Stimulated activated CD4-positive, alpha-beta T cell treated with anti-CD3 and anti-CD28 coated beads, Interleukin-2, amount 100 ng/mL, for 4 hours (primary cell): ENCODE measurements around the gene DDHD1.
"Not testable (repeated sequence)": the region's sequence is repeated elsewhere in the genome, so short reads cannot be mapped to it uniquely, and the experiment has no call there.

ENCODE experiments used
- DNase-seq: peaks from one replicate; pipeline ENCODE4 v3.0.0-alpha.2; 2020; ENCODE audit warnings: low read depth

The DDHD1 gene

GRCh38 chr14:53152184-53152886 lies 788 bp downstream of the DDHD1 start:
- peak; percentile 49 for DNase-seq

- DNase-seq: peak; percentile 5
Measured at GRCh38 chr14:53151523-53152183, 1.5 kb downstream of the DDHD1 start.

GRCh38 chr14:53149668-53150316 lies 3.3 kb downstream of the DDHD1 start:
- no peak for DNase-seq

GRCh38 chr14:53148671-53149070 lies 4.5 kb downstream of the DDHD1 start:
- DNase-seq: no peak

- DNase-seq: no peak
Measured at GRCh38 chr14:53147893-53148292, 5.2 kb downstream of the DDHD1 start.

- DNase-seq: no peak
Measured at GRCh38 chr14:53147208-53147607, 5.9 kb downstream of the DDHD1 start.

- DNase-seq: no peak
Measured at GRCh38 chr14:53146739-53147138, 6.4 kb downstream of the DDHD1 start.

- DNase-seq: no peak
Measured at GRCh38 chr14:53144244-53144643, 8.9 kb downstream of the DDHD1 start.

- no peak for DNase-seq
Measured at GRCh38 chr14:53140585-53140984, 12.5 kb downstream of the DDHD1 start.

GRCh38 chr14:53137568-53138203 lies 15.4 kb downstream of the DDHD1 start:
- DNase-seq: no peak

- not testable (repeated sequence) for DNase-seq
Measured at GRCh38 chr14:53130491-53130890, 22.6 kb downstream of the DDHD1 start.

- no peak for DNase-seq
Measured at GRCh38 chr14:53128303-53129028, 24.7 kb downstream of the DDHD1 start.

GRCh38 chr14:53127832-53128231 lies 25.3 kb downstream of the DDHD1 start:
- DNase-seq: no peak

- DNase-seq: no peak
Measured at GRCh38 chr14:53127151-53127550, 26.0 kb downstream of the DDHD1 start.

GRCh38 chr14:53126731-53127130 lies 26.4 kb downstream of the DDHD1 start:
- no peak for DNase-seq

- DNase-seq: no peak
Measured at GRCh38 chr14:53124786-53125185, 28.3 kb downstream of the DDHD1 start.

- DNase-seq: not testable (repeated sequence)
Measured at GRCh38 chr14:53121419-53121818, 31.7 kb downstream of the DDHD1 start.

GRCh38 chr14:53117479-53117878 lies 35.6 kb downstream of the DDHD1 start:
- not testable (repeated sequence) for DNase-seq

- DNase-seq: no peak
Measured at GRCh38 chr14:53113989-53114388, 39.1 kb downstream of the DDHD1 start.

GRCh38 chr14:53110096-53110495 lies 43.0 kb downstream of the DDHD1 start:
- DNase-seq: no peak

- DNase-seq: peak; percentile 46
Measured at GRCh38 chr14:53109105-53110041, 43.8 kb downstream of the DDHD1 start.
